ENCODE results near the gene GTSF1L.
A peak's percentile ranks its signal among the peaks of the same experiment; 100 is the strongest.
"Not testable (repeated sequence)": the region's sequence is repeated elsewhere in the genome, so short reads cannot be mapped to it uniquely, and the experiment has no call there.

GTSF1L gene

DNA sequence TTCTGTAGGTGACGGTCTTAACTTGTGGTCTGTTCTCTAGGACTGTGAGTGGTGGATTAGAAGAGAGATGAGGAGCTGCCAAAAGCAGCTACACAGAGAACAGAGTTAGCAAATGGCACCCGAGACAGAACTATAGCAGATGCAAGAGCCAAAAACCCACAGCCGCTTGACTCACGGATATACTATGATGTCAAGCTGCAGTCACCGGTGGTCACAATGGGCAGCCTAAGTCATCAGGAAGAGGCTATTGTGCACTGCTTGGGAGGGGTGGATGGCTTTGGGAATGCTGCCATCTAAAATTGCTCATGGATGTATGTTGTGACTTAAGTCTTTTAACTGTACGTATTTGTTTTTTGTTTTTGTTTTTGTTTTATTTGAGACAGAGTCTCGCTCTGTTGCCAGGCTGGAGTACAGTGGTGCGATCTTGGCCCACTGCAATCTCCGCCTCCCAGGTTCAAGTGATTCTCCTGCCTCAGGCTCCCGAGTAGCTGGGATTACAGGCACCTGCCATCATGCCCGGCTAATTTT is at the start of gene GTSF1L:
TSS of gene GTSF1L (minus strand) at position 192 of the 528 bp plus-strand sequence. CDS start 308 bp downstream, outside the sequence.
- no peak for DNase-seq

DNA sequence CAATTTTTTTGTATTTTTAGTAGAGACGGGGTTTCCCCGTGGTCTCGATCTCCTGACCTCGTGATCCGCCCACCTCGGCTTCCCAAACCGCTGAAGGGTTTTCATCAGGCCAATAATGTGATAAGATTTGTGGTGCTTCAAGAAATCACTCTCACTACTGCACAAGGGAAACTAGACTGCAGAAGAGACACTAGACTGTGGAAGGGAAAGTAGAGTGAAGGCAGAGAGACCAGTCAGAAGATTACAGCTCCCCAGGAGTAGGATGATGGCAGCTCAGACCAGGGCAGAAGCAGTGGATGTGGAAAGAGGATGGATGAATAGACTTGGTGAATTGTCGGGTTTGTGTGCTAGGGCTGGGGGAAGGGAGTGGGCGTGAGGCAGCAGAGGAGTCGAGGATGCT is 48.0 kb upstream of the GTSF1L start:
- no peak for DNase-seq

DNA sequence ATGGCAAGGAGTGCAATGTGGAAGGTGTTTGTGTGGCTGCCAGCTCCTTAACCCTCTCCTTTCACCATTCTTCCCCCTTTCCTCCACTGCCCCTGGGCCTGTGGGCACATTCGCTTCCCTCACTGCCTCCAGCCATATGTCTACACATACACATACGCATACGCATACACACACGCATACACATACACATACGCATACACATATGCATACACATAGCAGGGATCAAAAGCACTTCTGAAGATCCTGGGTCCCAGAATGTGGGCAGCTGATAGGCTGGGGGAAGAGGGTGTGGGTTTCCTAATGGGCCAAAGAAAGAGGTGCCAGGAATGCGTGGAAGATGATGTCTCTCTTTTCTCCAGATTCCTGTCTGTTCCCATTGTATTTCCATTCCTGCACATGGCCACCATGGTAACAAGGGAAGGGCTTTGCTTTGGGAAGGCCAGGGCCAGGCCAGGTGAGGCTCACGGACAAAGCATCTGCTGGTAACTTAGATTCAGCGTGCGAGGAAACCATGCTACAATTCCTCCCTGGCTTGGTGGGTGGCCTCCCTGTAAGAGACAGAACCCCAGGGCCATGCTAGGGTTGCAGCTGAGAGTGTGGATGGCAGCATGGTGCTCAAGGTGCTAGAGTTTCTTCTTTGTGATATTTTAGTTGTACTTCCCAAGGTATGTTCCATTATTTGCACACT is 44.8 kb upstream of the GTSF1L start:
- DNase-seq: no peak

DNA sequence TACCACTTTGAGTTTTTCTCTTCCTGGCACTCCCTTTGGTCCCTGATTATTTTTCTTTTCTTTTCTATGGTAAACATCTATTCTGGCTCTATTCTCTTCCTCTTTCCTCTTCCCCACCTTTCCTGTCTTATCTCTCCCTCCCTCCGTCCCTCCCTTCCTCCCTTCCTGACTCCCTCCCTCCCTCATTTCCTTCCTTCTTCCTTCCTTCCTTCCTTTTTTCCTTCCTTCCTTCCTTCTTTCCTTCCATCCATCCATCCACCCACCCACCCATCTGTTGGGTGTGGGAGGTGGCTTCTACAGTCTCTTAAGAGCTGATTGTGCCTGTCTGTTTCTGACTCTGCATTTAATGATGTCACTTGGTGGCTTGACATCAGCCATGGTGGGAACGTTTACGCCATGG is 43.5 kb upstream of the GTSF1L start:
- DNase-seq: no peak

DNA sequence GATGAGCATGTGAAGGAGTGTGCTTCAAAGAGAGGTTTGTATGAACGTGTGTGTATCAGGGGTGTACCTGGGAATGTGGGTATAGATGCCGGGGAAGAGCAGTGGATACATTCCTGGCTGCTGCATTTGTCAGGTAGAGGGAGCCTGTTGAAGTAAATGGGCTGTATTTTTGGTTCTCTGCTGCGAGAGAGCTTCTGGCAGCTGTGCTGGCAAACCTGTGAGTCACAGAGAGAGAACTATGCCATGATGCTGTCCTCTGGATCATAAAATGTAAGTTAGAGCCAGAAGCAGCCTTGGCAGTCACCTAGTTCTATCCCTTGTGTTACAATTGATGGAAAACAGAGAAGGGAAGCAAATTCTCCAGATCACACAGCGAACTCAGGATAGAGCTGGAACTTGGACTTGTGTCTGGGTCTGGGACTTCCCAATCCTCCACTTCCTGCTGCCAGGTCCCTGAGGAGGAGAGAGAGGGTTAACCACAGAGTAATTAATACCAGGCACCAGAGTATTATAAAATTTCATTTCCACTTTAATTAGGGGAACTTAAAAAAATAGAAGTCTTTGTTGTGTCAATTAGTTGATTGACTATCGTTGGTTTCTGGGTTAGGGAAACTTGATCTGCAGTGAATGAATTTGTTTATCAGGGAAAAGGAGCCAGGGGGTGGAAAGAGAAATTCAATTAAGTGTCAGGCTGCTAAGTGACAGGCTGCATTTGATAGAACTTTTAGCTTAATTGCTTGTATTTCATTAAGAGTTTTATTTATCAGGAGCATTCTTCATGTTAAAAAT is 41.1 kb upstream of the GTSF1L start:
- DNase-seq: no peak

DNA sequence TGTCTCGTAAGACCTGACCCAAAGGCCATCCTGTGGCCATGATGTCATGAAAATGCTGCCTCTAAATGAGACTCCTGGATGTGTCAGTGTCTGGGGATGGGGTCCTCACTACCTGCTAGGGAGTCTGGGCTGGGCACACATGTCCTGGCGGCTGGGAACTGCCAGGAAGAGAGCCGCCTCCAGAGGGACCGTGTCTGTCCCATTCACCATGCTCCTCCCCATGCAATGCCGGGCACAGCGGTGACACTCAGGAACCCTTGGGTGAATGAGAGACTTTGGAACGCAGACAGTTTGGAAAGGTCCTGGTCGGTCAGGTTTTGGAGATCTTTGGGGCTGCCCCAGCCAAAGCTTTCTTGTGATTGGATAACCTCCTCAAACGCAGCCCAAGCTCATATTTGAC is 40.1 kb upstream of the GTSF1L start:
- no peak for DNase-seq

DNA sequence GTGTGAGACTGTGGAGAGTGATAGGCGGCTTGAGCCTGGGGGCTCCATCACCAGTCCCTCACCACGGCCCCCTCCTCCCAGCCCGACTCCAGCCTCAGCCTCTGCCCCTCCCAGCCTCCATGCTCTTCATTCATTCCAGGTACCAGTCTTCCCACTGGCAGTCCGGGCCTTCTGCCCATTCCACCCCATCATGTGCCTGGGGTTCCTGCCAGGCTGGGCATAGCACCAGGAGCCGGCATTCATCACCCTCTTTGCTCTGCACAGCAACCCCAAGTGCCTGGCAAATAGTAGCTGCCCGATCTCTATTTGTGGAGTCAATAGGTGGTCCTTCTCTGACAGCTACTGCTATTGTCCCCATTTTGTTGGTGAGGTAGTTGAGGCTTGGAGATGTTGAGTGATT is 39.6 kb upstream of the GTSF1L start:
- no peak for DNase-seq

DNA sequence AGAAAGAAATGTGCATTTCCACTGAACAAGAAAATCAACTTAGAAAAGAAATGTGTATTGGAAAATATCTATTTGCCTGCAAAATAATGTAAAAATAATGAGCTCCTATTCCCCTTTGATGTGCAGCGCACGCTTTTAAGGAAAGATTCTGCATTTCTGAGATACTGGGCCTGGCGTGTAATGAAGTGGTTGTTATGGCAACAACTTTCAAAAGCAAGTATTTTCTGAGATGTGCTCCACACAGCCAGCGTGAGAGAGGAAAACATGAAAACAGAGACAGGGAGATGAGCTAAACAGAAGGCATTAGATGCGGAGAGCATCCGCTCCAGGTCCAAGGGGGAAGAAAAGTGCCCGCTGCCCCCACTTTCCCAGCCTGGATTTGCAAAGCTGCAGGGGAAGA is 39.1 kb upstream of the GTSF1L start:
- no peak for DNase-seq

DNA sequence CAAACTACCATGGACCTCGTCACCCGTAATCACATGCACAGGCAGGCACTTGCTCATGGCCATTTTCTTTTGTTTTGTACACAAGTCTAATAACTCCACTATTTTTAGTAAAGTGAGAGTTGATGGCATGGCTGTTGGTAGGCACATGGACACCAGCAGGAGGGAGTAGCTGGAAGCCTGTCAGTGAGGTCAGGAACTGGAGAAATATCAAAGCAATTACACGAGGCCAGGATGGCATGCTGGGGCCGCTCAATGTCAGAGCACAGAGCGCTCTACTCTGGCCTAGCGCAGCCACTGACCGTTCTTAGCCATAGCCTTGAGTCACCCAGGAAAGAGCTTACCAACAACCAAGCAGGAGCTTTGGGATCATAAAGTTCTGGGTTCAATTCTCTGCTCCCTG is 36.1 kb upstream of the GTSF1L start:
- no peak for DNase-seq

DNA sequence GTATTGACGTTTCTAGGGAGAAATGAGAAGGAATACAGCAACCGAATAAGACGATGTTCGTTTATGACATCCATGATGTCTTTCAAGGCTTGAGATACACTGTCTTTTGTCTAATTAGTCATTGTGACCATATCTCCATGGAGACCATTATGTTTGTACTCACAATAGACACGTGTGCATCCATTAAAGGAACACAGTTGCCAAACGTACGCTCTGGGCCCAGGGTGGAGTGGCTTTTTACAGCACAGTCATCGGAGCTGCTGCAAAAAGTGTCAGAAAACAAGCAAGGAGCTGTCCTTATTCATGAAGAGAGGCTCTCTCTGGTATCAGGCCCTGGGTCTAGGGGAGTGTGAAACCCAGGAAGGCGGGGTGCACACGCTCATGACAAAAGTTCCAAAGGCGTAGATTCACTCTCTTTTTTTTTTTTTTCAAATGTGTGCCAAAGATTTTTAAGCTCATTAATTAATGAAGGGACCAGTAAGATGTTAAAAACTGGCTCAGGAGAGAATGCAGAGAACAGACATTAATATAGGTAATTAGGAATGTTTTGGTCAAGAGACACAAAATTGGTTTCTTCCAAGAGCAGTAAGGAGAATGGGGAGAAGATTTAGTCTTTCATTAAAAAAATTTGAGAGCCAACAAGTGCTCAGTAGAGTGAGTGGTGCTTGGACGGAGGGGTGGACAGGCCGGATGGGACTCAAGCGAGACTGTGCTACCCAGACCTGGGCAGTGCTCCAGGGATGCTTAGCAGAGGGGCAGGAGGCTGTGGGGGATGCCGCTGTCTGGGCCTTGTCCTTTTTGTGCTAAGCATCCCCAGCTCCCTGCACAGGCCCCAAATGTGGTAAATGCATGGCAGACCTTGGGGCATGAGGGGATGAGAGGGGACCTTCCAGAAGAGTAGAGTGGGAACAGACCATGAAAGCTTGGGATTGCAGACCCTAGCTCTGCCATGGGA is 34.9 kb upstream of the GTSF1L start:
- DNase-seq: peak; percentile 80

DNA sequence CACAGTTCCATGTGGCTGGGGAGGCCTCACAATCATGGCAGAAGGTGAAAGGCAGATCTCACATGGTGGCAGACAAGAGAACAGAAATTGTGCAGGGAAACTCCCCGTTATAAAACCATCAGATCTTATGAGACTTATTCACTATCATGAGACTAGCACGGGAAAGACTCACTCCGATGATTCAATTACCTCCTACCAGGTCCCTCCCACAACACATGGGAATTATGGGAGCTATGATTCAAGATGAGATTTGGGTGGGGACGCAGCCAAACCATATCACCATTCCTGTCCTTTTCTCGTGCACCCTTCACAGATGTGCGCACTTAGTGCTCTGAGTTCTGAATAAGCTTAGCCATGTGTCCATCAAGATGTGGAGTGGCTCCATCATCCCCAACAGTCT is 31.1 kb upstream of the GTSF1L start:
- DNase-seq: not testable (repeated sequence)

DNA sequence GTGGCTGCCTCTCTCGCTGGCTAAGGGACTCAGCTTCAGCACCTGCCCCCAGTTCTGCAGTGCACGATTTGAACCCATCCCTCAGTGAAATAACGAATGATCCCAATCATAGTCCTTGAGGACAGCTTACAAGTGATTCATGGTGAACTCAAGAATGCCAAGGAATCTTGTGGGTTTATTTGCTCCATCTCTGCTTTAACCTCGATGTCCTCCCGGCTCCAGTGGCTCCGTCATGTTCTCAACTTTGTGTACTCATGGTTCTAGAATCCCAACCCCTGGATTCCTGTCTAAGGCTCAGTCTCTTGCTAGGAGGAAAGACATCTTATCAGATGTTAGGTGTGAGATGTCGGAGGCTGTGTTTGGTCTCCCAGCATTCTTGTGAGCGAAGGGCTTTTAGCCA is 29.0 kb upstream of the GTSF1L start:
- DNase-seq: no peak

DNA sequence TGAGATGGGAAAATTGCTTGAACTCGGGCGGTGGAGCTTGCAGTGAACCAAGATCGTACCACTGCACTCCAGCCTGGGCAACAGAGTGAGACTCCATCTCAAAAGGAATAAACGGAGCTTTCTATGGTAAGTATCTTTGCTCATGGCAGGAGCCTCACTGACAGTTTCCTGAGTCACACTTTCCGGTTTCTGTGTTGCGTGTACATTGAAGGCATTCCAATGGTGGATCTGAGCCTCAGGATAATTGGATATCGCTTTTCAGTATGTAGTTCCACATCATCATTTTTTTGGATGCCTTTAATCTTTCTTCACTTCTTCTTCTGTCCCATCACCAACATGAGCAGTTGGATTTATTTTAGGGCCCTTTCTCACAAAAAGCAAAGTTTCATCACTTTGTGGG is 28.6 kb upstream of the GTSF1L start:
- DNase-seq: no peak

DNA sequence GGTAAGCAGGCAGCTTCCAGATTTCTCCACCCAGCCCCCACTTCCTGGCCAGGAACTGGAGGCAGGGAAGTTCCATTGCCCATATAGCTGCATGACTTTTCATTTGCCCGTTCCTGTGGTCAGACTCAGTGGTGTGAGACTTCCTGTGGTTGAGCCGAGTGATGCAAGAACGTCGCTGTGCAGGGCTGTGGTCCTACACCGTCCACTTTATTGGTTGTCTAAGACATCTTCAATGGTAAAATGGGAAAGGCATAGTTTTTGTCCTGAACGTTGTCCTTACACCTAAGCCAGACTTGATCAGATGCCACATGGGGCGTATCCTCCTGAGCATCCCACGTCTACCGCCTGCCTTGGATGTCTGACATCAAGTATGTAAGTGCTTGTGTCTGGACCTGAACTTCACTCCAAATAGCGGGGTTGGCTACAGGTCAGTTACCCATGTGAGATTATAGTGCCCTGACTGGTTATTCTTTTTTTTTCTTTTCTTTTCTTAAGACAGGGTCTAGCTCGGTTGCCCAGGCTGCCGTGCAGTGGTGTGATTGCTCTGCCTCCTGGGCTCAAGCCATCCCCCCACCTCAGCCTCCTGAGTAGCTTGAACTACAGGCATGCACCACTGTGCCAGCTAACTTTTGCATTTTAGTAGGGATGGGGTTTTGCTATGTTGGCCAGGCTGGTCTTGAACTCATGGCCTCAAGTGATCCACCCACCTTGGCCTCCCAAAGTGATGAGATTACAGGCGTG is 25.9 kb upstream of the GTSF1L start:
- DNase-seq: no peak

DNA sequence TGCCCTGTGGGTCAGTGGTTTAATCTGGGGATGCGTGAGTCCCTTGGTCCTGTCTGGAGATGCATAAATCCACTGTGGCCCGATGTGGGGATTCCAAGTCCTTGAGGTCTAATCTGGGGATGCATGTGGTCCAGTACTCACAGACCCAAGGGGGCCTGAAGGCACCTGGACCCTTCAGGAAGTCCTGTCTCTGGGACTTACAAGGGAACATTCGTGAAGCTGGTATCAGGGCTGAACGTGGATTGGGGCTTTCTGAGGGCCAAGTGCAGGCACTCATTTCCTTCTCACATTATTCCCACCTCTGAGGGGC is 25.2 kb upstream of the GTSF1L start:
- no peak for DNase-seq

DNA sequence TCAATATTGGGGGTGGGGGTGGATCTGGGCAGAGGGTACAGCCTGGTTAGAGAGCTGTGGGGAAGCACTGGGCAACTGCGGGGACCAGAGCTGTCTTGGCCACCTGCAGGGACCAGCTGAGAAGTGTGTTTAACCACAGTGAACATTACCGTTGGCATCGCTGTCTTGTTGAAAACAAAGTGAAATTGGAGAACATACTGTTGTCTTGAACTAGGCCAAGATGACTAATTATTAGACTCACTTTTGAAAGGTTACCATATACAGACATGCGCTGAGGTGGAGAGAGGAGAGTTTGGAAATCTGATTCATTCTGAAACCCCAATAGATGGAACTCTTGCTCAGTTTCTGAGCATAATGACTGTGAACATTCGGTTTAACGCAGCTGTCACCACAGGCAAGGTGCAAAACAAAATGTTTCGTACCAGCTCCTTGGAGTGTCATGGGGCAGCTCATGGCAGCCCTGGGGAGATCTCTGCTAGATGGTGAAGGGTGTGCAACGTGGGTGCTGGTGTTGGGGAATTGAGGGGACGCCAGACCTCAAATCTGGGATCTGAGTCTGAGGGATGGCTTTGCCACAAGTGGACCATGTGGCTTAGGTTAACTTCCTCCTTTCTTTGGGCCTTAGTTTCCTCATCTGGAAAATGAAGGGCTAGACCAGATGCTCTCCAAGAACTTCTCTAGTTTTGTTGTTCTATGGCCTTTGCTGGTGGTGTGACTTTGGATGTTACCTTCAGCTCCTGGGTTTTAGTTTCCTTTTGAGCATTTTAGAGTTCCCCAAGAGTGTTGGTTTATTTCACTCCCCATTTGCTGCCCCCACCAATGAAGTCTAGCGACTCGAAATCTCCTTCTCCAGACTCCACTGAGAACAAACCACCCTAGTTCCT is 24.6 kb upstream of the GTSF1L start:
- no peak for DNase-seq

DNA sequence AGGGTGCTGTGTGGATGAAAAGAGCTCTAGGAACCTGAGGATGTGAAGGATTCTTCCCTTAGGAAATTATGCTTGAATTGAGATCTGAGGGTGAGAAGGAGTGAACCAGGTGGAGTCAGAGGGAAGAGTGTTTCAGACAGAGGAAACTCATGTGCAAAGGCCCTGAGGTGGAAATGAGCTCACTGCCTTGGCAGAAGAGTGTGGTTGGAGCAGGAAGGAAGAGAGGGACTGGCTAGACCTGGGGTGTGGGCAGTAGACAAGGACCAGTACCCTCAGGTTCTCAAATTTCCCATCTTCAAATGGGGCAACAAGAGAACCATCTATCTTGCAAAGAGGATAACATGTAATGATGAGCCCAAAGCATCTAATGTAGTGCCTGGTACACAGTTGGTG is 24.0 kb upstream of the GTSF1L start:
- DNase-seq: no peak

DNA sequence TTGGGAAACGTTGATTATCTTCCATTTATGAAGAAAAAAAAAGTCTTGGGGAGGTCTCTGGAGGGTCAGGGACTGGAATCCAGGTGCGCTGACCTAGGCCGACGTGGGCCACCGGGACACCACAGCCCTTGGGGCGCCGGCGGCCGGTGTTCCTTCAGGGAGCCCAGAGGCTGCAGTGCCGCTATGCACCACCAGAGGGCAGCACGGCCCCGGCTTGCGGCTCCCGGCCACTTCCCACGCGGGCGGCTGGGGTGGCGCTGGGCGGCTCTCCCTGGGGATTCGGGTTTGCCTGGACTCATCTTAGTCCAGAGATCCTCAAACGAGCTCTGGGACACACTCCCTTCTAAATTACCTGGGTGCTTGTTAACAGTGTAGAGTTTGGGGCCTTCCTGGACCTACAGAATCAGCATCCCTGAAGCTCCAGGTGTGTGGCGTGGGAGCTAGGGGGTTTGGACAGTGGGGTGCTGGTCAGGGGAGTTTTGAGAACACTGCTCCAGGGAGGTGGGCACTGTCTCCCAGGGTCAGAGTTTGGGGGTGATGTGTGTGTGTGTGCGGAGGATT is 23.0 kb upstream of the GTSF1L start:
- peak; percentile 24 for DNase-seq

DNA sequence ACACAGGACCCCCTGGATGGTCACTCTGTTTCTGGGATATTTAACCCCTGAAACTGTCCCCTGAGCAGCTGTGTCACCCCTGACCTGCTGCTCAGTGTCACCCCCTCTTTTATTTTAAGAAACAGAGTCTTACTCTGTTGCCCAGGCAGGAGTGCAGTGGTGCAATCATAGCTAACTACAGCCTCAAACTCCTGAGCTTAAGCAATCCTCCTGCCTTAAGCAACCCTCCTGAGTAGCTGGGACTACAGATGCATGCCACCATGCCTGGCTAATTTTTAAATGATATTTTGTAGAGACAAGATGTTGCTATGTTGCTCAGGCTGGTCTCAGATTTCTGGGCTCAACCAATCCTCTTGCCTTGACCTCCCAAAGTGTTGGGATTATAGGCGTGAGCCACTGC is 21.5 kb upstream of the GTSF1L start:
- DNase-seq: no peak

DNA sequence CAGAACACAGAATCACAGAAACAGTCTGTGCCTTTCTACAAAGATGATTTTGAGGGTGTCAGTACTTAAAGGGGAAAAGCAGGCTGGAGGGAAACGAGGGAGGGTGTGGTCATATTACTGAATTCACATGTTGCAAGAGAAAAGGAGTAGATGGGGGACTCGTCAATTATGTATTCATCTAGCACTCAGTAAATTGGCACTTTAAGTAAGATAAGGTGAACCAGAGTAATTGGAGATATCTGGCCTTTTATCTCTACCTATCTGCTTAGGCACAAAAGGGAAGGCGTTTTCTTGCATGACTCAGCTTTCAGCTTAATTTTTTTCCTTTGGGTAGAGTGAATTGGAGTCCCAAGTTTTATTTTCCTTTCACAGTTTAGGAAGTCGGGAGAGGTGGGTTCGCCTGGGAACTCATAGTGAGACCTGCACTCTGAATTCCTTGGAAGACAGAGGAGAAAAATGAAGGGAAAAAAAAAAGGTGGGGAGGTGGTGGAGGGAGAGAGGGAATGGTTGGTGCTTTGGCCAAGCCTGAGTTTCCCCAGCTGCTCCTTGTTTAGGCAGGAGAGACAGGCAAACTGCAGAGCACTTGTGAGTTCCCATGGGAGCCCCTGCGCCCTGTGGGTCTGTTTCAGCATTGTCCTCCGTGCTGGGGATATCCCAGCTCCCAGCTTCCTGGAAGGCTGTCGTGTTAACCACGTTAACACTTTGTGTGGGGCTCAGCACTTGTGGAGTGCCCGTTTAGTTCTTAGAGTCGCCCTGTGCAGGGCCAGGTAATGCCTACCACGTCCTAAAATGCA is 19.7 kb upstream of the GTSF1L start:
- peak; percentile 95 for DNase-seq
